NCI-H1092 treated with DMSO at 0.1 percent for 48 hours (cell line): ENCODE data around the gene CCN2.
"Not testable (repeated sequence)": the region's sequence is repeated elsewhere in the genome, so short reads cannot be mapped to it uniquely, and the experiment has no call there.

ENCODE experiments used
- DNase-seq: peaks from one replicate; lab custom pipeline; 2025; lab: John Stamatoyannopoulos, UW

The CCN2 gene

DNA sequence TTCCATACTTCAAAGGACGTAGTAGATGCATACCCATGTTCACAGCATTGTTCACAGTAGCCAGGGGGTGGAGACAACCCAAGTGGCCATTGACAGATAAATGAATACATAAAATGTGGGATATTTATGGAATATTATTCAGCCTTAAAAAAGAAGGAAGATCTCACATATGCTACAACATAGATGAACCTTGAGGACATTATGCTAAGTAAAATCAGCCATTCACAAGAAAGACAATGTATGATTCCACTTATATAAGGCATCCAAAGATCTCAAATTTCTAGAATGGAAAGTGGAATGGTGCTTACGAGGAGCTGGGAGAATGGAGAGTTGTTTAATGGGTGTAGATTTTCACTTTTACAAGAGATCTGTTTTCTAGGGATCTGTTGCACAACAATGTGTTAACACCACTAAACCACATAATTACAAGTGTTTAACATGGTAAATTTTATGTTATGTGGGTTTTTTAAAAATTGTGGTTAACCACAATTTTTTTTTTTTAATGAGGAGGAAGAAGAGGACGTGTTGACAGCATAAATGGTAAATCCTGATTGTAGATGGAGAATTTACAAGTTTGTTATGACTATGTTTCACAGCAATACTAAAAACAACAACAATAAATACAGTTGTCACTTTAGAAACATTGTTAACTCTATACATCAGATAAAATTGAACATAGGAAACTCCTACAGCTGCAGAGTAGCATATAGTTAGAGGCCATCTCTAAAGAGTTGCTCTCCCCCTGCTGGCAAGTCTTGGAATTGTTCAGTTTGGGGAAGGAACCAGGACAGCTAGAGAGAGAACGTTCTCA is 41.6 kb downstream of the CCN2 start:
- peak; percentile 39 for DNase-seq

DNA sequence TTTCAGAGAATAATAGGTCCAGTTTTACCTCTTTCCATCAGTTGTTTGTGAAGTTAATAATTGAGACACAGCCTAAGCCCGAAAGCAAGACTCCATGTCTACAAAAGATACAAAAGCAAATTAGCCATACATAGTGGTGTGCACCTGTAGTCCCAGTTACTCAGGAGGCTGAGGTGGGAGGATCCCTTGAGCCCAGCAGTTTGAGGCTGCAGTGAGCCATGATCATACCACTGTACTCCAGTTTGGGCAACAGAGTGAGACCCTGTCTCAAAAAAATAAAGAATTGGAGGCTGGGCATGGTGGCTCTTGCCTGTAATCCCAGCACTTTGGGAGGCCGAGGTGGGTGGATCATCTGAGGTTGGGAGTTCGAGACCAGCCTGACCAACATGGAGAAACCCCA is 42.4 kb downstream of the CCN2 start:
- not testable (repeated sequence) for DNase-seq

DNA sequence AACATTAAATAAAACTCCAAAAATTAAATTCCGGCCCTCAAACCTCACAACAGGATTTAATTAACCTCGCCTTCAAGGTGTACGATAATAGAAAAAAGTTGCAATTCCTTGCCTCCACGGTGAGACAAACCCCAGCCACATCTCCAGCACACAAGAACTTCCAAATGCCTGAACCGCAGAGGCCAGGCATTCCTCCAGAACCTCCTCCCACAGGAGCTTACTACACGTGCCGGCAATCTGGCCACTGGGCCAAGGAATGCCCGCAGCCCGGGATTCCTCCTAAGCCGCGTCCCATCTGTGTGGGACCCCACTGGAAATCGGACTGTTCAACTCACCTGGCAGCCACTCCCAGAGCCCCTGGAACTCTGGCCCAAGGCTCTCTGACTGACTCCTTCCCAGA is 47.4 kb downstream of the CCN2 start:
- DNase-seq, result not testable (repeated sequence)

DNA sequence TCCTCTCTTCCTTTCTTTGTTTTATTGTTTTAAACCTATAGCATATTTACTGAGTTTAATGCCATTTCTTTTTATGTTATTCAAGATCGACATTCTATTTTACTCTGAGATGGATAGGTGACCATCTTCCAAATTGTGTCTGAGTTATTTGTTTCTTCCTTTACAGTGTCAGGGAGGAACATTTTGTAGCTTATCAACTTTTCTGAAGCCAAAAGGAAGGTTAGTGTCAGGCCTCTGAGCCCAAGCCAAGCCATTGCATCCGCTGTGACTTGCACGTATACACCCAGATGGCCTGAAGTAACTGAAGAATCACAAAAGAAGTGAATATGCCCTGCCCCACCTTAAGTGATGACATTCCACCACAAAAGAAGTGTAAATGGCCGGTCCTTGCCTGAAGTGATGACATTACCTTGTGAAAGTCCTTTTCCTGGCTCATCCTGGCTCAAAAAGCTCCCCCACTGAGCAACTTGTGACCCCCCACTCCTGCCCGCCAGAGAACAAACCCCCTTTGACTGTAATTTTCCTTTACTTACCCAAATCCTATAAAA is 49.8 kb downstream of the CCN2 start:
- not testable (repeated sequence) for DNase-seq

- no peak for DNase-seq
Measured at GRCh38 chr6:131900231-131900630, 50.9 kb downstream of the CCN2 start.

- DNase-seq, result no peak
Measured at GRCh38 chr6:131898718-131899117, 52.5 kb downstream of the CCN2 start.
